Upper lobe of left lung (tissue), 6 donors: ENCODE data around the gene OR11A1. TPM values are rescaled to one million over a fixed set of nuclear protein-coding genes. Genes with fewer than 3 reads are reported as not detected.

ENCODE experiments used
- ATAC-seq, 2 donors: fragments of 200-7000 bp; cut with Tn5 transposase; one replicate each; pipeline ENCODE4 v1.9.1; 2022; ENCODE audit warnings: mild to moderate bottlenecking in 2 of 2, moderate library complexity in 2 of 2; ENCODE audit not compliant: low FRiP score in 2 of 2
- DNase-seq, 2 donors: peaks; one replicate each; pipeline ENCODE4 v3.0.0-alpha.2; 2019 to 2020
- H3K27ac ChIP-seq, 4 donors: fragments of 200-600 bp; sonication (generic); one replicate each; pipeline ENCODE4 v1.5.1; 2016 to 2019
- H3K27me3 ChIP-seq, 4 donors: fragments of 200-600 bp; sonication (generic); one replicate each; pipeline ENCODE4 v1.5.1; 2017 to 2019
- H3K36me3 ChIP-seq, 4 donors: fragments of 200-600 bp; sonication (generic); one replicate each; pipeline ENCODE4 v1.5.1; 2016 to 2019
- H3K4me1 ChIP-seq, 4 donors: fragments of 200-600 bp; sonication (generic); one replicate each; pipeline ENCODE4 v1.5.1; 2018 to 2019
- H3K4me3 ChIP-seq, 4 donors: fragments of 200-600 bp; sonication (generic); one replicate each; pipeline ENCODE4 v1.5.1; 2017 to 2019; ENCODE audit warnings: mild to moderate bottlenecking in 2 of 4, moderate library complexity in 1 of 4
- H3K9me3 ChIP-seq, 4 donors: fragments of 200-600 bp; sonication (generic); one replicate each; pipeline ENCODE4 v1.5.1; 2018 to 2019
- EP300 ChIP-seq, 4 donors: sonication (generic); formaldehyde crosslinking; IDR thresholded peaks; one replicate each; pipeline ENCODE4 v1.5.1; 2017; ENCODE audit warnings: antibody characterized with exemption in 4 of 4, control low read depth in 2 of 4
- POLR2A ChIP-seq, 4 donors: fragments of 450-650 bp; IDR thresholded peaks; one replicate each; pipeline ENCODE4 v1.5.1; 2016 to 2017; ENCODE audit warnings: antibody characterized with exemption in 4 of 4, mild to moderate bottlenecking in 2 of 4
- POLR2AphosphoS5 ChIP-seq, 2 donors: sonication (generic); formaldehyde crosslinking; IDR thresholded peaks; one replicate each; pipeline ENCODE4 v1.5.1; 2017; ENCODE audit warnings: antibody characterized with exemption in 2 of 2
- WGBS, 2 donors: methylation state at CpG; one replicate each; pipeline ENCODE4 v1.1.5; 2017 to 2018; 5-methylcytosine and 5-hydroxymethylcytosine counted together
- total RNA-seq, 6 donors: library from RNA; depleted of rRNA in 4 of 6; stranded (reverse); fragments of >200 nt in 4 of 6; gene quantifications; one replicate each; pipeline versions ENCODE4 v1.1.0 to v1.2.1, GENCODE V29; 2016 to 2021
- TF ChIP-seq, protein P1 (sequence below), 6 experiments: fragments of 450-650 bp in 4 of 6; fragments of 200-600 bp in 2 of 6; sonication (generic) in 2 of 6; IDR thresholded peaks; one replicate each; pipeline ENCODE4 v1.5.1; 2016 to 2019; ENCODE audit warnings: antibody characterized with exemption in 6 of 6
- donor health status: DM: no; HTN: no; CAD: no; lungs with moderate emphysema.
- donor health status: DM: no; HTN: yes; CAD: no; lungs with severe emphysema.

The OR11A1 gene
- total RNA-seq, 6 donors from 2014 or later = not detected

DNA sequence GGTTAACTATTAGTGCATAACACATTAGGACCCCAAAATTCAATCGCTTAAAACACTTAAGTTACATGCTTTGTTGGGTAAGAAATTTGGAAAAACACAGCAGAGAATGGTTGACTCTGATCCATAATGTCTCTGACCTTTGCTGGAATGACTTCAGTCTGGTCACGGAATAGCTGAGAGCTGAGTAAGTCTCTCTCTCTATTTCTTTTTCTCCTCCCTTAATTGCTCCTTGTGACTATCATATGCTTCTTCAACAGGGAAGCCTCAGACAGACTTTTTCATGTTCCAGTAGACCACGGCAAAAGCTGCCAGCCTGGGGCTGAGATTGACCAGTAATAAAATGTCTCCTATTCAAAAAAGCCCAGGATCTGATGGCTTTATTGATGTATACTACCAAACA lies 37.4 kb downstream of the OR11A1 start:
- WGBS, 2 donors = 79 to 80% methylated on average over 3 of the region's 3 CpGs
- Histone ChIP-seq H3K36me3 (no peaks in the 10 kb centered on the region), H3K9me3 (peaks cover 0 to 3% (median 0%) of the 10 kb centered on the region in 4 donors), H3K27ac (no peak overlapping the region), H3K4me3 (no peak overlapping the region), H3K27me3 (no peaks in the 10 kb centered on the region), H3K4me1 (no peaks in the 10 kb centered on the region)
- no peak for DNase-seq
- TF ChIP-seq, protein P1, sequence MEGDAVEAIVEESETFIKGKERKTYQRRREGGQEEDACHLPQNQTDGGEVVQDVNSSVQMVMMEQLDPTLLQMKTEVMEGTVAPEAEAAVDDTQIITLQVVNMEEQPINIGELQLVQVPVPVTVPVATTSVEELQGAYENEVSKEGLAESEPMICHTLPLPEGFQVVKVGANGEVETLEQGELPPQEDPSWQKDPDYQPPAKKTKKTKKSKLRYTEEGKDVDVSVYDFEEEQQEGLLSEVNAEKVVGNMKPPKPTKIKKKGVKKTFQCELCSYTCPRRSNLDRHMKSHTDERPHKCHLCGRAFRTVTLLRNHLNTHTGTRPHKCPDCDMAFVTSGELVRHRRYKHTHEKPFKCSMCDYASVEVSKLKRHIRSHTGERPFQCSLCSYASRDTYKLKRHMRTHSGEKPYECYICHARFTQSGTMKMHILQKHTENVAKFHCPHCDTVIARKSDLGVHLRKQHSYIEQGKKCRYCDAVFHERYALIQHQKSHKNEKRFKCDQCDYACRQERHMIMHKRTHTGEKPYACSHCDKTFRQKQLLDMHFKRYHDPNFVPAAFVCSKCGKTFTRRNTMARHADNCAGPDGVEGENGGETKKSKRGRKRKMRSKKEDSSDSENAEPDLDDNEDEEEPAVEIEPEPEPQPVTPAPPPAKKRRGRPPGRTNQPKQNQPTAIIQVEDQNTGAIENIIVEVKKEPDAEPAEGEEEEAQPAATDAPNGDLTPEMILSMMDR (IDR thresholded peaks at IDR 0.05) = no peak
- TF ChIP-seq EP300 (IDR thresholded peaks at IDR 0.05) = no peak
- ATAC-seq = no peak

DNA sequence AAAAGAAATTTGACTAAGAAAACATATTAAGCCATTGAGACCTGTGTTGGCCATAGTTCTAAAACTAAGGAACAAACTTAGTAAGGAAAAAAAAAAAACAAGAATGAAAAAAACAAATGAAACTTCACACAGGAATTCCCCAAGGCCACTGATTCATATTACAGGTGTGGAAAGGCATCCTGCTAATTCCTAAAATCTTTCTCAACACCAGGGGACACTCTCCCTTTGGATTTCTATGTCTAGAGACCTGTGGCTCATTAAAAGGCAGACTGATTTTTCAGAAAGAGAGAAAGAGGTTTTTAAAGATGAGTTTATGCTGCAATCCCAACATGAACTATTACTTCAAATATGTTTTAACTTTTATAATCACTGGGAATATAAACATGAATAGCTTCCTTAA lies 42.3 kb downstream of the OR11A1 start, which contains the start of gene OR12D1:
OR12D1 (plus strand) TSS at position 341 of the 400 bp plus-strand sequence.
- no peaks in the 10 kb centered on the region for H3K9me3 ChIP-seq
- no peak within 1 kb of the TSS for H3K27ac ChIP-seq
- TF ChIP-seq POLR2AphosphoS5 (IDR thresholded peaks at IDR 0.05) = no peak
- TF ChIP-seq, protein P1 (IDR thresholded peaks at IDR 0.05) = no peak
- no peak for TF ChIP-seq EP300 (IDR thresholded peaks at IDR 0.05)
- no peaks in the 10 kb centered on the region for H3K36me3 ChIP-seq
- no peaks in the 10 kb centered on the region for H3K27me3 ChIP-seq
- DNase-seq (no peak), ATAC-seq (no peak)
- H3K4me3 ChIP-seq = no peak within 1 kb of the TSS
- no peaks in the 10 kb centered on the region for H3K4me1 ChIP-seq

DNA sequence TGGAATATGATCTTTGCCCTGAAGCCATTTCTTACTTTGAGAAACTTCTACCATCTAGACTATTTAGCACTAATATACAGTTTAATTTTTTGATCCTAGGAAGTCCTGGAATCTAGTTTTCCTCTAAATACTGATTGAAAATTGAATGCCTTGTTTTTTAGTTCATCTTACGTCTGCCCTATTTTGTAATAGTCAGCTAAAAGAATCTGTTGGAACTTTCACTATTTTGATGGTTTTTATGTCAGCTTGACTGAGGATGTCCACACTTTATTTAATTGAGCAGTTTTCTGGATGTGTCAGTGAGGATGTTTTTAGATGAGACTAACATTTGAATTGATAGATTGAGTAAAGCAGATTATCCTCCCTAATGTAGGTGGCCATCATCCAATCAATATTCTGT lies 53.1 kb downstream of the OR11A1 start:
- no peak for ATAC-seq
- WGBS, 2 donors = 41 to 96% methylated on average over 1 of the region's 1 CpG
- Histone ChIP-seq H3K4me3 (no peak overlapping the region), H3K27ac (no peak overlapping the region), H3K27me3 (no peaks in the 10 kb centered on the region), H3K4me1 (no peaks in the 10 kb centered on the region), H3K9me3 (peaks cover 0 to 2% (median 0%) of the 10 kb centered on the region in 4 donors), H3K36me3 (no peaks in the 10 kb centered on the region)
- DNase-seq = no peak
- TF ChIP-seq EP300 (IDR thresholded peaks at IDR 0.05) (no peak), POLR2AphosphoS5 (IDR thresholded peaks at IDR 0.05) (no peak), POLR2A (IDR thresholded peaks at IDR 0.05) (no peak)
- TF ChIP-seq, protein P1 (IDR thresholded peaks at IDR 0.05) = no peak

DNA sequence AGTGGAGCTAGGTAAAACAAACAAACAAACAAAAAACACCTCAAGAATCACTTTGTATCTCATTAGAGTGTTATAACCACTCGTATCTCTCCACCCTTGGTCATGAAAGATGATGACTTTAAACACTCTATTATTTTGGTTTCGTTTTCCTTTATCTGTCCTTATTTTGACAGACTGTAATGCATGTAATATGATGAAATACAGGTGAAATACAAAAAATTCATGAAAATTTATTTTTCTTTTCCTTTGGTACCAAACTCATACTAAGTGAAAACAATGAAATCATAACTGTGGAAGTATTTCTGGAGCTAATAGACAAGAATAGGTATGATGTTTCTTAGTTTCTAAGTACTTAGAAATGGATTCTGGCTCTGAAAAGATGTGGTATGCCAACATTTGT lies 57.3 kb downstream of the OR11A1 start:
- 79 to 84% methylated on average over 2 of the region's 2 CpGs for WGBS, 2 donors
- no peak for ATAC-seq
- no peak overlapping the region for H3K27ac ChIP-seq
- DNase-seq = no peak
- H3K4me3 ChIP-seq = no peak overlapping the region
- no peaks in the 10 kb centered on the region for H3K36me3 ChIP-seq
- H3K4me1 ChIP-seq = no peaks in the 10 kb centered on the region
- H3K27me3 ChIP-seq = no peaks in the 10 kb centered on the region
- H3K9me3 ChIP-seq = no peaks in the 10 kb centered on the region
- TF ChIP-seq, protein P1 (IDR thresholded peaks at IDR 0.05) = no peak
- TF ChIP-seq POLR2AphosphoS5 (IDR thresholded peaks at IDR 0.05) (no peak), POLR2A (IDR thresholded peaks at IDR 0.05) (no peak), EP300 (IDR thresholded peaks at IDR 0.05) (no peak)

DNA sequence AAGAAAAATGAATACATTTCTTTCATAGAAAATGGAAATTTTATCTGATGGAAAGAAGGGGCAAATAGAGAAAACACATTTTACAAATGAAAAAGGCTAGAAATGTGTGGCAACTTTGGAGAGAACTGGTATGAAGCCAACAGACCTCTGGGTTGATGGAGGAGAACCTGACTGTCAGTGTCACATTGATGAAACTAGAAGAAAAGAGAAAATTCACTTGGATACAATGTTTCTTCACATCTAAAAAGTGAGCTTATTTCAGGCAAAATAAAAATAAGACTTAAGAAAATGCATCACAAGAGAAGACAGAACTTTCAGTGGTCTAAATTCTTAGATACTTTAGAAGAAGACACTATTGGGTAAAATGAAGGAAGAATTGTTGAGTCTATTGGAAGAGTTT lies 61.5 kb downstream of the OR11A1 start, which contains the start of gene OR12D2:
OR12D2 (plus strand) TSS at position 301 of the 400 bp plus-strand sequence. CDS start 1,069 bp downstream, outside the sequence.
- Histone ChIP-seq H3K27me3 (no peaks in the 10 kb centered on the region), H3K36me3 (no peaks in the 10 kb centered on the region), H3K4me1 (no peaks in the 10 kb centered on the region), H3K27ac (no peak within 1 kb of the TSS), H3K4me3 (no peak within 1 kb of the TSS), H3K9me3 (no peaks in the 10 kb centered on the region)
- DNase-seq (no peak), ATAC-seq (no peak)
- no peak for TF ChIP-seq POLR2AphosphoS5 (IDR thresholded peaks at IDR 0.05)
- TF ChIP-seq POLR2A (IDR thresholded peaks at IDR 0.05) = no peak
- TF ChIP-seq EP300 (IDR thresholded peaks at IDR 0.05) = no peak
- TF ChIP-seq, protein P1 (IDR thresholded peaks at IDR 0.05) = no peak
